GM19035 (cell line): ENCODE measurements around the gene LTBP1.

Source experiments
- ATAC-seq: cut with Tn5 transposase; IDR thresholded peaks from one replicate; pipeline ENCODE4 v1.9.1; 2021; ENCODE audit not compliant: unreplicated experiment

The LTBP1 gene

GRCh38 chr2:33291278-33292013, 344.7 kb downstream of the LTBP1 start:
- no peak for ATAC-seq

DNA sequence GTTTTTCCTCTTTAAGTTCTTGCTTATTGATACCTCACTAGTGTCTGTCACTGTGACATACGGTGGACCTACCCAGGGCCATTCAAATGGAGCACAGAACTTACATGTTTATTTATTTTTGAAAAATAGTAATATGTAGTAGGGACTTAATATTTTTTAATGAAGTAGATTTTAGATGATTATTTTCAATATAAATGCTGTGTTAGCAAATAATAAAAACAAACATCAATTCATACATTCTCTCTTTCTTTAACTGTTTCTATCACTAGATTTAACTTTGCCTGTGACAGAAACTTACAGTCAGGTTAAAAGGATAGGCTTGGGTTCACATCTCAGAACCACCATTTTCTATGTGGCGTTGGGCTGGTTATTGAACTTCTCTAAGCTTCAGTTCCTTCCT, 345.3 kb downstream of the LTBP1 start:
- no peak for ATAC-seq

DNA sequence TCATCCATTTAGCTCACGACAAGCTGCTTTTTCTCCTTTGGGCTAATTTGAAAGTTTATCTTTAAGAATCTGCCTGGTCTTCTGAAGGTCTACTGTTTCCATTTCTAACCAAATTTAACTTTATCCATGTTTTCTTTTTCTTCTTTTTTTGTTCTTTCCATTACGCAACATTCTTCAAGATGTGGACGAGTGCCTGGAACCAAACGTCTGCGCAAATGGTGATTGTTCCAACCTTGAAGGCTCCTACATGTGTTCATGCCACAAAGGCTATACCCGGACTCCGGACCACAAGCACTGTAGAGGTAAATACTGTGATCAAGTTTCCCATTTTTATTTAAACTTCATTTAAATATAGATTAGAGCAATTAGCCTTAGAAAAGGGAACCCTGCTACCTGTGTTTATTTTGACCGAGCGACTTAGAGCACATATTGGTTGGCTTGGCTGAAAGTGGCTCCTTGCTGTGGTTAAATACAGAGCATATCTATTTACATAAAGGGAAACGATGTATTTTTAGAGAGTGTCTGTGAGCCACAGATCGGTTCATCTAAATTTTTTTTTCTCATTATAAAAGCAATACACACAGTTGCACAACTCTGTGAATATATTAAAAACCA, 346.3 kb downstream of the LTBP1 start:
- no peak for ATAC-seq

DNA sequence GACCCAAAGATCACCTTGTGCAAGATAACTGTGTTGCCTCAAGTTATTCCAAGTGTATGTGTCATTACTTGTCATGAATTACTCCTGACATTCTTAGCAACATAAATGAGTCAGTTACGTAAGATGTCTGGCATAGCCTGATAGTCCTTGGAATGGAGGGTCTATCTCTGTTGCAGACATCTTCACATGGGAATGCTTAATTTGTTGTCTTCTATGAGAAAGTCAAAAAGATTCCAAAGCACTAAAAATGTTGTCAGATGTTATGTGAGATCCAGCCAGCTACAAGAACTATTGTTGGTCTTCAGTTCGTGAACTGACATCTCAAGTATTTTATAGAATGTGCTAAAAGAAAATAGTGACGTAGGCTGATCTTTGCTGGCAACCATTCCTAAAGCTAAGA, 351.5 kb downstream of the LTBP1 start:
- no peak for ATAC-seq

DNA sequence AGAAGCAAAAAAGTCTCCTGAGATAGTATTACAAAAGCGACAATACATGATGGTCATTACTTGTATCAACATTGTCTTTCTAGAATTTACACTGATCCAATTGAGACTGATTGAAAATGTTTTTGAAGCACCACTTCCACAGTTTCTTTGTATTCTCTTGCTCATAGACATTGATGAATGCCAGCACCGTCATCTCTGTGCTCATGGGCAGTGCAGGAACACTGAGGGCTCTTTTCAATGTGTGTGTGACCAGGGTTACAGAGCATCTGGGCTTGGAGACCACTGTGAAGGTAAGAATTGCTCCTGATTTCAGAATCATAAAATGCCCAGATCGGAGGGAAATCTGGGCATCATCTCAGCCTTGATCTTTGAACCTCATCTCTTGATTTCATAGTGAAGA, 354.6 kb downstream of the LTBP1 start:
- ATAC-seq, result no peak

DNA sequence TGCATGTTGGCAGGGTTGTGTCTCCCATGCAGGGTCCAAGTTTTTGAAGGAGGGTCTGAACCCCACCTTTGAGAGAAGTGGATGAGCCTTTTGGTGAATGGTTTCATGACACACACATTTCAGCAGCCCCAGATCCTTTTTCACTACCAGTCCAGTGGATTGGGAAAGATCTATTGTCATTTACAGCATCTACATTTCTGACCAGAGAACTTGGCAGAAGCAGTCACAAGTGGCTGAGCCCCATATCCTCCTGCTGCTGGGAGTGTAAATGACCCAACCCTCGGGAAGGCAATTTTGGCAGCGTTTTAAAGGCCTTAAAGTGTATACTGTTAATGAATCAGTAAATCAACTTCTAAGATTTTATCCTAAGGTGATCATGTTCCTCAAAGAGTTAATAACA, 355.6 kb downstream of the LTBP1 start:
- ATAC-seq, result no peak

DNA sequence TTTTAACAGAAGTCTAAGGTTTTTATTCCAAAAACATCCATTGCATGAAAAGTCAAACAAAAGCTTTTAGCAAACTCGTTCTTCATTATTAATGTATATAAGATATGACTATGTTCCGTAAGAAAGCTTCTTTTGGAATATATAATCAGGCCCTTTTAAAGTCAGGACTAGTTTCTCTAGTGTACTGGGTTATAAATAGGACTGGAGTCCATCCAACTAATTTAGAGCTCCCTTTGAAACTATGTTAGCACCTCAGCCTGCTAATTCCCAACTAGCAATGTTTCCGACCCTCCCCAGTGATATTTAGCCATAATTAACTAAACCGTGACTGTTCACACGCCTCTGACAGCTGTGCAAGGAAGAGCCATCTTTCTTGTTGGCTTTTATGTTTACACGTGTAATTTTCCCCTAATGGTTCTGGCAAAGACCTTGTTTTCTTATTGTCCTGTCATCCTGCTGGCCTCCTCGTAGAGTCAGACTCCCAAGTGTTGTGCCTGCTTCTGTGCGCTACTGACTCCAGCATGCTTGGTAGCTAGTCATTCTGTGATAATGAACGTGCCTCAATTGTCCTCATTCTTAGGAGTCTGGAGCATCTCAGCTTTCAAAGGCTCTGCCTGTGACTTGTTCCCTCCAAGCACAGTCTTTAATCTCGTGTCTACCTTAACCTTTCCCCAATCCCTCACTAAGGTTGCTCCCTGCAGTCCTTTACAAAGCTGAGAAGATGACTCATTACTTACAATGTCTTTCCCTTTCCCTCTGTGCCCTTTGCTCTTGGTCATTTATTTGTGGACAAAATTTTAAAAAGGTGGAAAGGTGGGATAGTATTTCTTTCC, 357.5 kb downstream of the LTBP1 start:
- no peak for ATAC-seq

DNA sequence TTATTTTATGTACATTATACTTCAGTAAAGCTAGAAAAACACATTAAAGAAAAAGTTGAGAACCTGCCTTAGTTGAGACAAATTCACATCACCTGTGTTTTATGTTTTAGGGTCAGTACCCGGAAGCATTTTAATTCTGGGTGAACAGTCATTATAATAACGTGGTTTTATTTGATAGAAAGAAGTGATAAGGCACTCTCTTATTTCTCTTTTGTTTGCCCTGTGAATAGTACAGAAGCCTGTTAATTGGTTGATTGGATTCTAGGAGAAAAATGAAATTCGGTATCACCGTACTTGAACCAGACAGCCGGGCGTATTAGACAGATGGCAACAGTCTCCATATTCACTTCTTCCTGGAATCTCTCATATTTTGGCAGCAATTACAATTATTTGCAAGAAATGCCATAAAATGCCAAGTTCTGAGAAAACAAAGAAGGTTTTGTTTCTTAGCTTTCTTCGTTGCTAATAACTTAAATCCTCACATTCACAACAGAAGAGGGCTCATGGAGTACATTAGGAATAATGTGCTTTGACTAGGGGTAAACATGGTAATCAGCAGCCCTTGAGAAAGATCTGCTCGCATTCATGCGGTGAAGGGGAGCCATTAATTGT, 361.0 kb downstream of the LTBP1 start:
- no peak for ATAC-seq

DNA sequence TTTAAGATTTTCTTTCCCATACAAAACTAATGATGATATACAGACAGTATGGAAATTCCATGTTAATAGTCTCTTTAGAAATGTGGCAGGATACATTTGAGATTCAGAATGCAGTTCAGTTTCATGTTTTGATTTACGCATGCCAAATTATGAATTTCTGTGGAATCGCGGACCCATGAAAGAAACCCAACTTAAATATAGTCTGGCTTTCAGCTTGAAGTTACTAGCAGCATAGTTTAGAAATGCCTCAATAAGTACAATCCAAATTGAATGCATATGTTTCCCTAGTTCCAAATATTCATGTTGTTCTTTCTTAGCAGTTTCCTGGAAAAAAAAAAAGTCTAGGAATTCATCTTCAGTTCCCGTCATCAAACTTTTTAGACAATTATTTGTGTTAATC, 365.6 kb downstream of the LTBP1 start:
- ATAC-seq, result no peak

- no peak for ATAC-seq
These were observed 366.3 kb downstream of the LTBP1 start for GRCh38 chr2:33313039-33313438.

DNA sequence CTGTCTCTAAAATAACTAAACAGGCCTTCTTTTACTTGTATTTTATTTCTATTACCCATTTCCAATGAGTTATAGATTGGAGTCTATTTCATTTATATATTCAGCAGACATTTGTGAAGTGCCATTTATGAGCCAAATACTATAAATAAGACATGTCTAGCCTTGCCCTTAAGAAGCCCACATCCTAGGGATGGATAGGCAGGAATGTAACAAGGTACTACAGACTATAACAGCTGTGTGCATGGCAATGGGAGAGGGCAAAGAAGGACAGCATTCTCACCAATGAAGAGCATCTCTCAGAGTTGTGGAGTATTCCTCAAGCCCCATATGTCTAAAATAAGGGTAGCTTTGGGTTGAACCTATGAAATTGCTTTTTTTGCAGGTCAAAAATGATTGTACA, 367.8 kb downstream of the LTBP1 start:
- ATAC-seq, result no peak

DNA sequence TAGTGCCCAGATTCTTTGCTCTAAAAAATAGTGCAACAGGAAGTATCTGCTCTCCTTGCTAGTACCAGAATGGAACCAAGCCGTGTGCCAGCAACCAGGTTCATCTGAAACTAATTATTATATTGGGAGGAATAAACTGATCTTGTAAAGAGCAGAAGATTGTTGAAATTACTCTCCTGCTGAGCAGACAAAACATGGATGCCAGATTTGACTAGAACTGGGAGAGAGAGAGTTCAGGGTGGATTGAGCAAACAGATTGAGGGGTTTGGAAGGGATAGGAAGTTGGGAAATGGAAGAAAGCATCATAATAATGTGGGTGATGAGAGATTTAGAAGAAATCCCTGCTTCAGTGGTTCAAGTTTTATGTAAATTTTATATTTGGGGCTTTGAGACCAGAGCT, 369.6 kb downstream of the LTBP1 start:
- ATAC-seq, result no peak

DNA sequence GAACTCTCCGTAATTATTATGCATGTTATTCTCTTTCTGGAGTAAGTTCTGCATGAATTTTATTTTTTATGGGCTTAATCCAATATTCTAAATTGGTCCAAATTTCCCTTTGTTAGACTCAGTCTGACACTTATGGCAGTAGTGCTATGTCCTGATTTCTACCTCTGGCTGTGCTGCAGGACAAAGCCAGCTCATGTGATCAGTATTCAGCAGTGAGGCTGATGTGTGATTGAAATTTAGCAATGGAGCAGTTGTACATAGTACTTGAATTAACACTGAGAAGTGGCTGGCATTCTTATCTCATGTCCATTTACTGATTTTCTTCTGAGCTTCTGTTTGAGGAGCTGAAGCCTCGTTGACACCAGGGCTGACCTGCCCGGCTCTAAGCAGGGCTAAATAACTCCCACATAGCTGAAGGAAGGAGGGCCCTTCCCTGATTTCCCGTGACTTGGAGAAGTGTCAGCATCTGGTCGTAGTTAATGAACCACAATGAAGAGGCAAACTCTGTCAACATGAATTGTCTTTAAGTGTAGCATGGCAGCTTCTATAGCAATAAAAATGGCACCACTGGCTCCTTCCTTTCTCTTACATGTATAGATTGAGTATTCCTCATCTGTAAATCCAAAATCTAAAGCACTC, 370.7 kb downstream of the LTBP1 start:
- no peak for ATAC-seq

GRCh38 chr2:33318456-33318855, 371.7 kb downstream of the LTBP1 start:
- no peak for ATAC-seq

DNA sequence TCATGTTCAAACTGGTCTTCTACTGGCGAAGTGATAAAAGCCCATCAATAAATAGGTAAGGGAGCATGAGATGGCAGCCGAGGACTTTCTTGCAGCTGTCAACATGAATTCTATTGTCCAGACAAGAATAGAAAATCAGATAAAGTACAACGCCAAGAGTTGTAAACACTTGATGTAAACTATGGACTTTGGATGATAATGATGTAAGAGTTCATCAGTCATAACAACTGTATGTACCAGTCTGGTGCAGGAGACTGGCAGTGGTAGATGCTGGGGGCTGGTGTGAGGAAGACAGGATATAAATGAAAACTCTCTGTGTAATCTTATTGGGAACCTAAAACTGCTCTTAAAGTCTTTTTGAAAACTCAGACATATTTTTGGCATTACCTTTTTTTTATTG, 373.8 kb downstream of the LTBP1 start:
- no peak for ATAC-seq

- peak; percentile 66 for ATAC-seq
These were observed 374.6 kb downstream of the LTBP1 start for GRCh38 chr2:33321236-33321771.

- ATAC-seq, result no peak
These were observed 375.2 kb downstream of the LTBP1 start for GRCh38 chr2:33321876-33322483.

DNA sequence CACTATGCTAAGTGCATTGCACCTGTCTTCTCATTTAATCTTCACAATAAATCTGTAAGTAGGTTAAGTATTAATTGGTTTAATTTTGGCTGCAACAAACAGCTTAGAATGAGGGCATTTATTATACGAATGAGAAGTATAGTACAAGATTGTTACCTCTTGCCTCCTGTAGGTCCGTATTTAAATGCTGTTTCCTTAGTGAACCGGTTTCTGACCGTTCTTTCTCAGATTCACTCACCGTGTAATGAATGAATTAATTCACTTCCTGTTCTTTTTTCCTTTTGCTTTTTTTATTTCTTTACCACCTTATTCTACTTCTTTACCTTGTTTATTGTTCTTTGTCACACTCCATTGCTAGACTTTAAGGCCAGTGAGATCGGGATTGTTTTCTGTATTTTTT, 375.9 kb downstream of the LTBP1 start:
- ATAC-seq, result no peak

DNA sequence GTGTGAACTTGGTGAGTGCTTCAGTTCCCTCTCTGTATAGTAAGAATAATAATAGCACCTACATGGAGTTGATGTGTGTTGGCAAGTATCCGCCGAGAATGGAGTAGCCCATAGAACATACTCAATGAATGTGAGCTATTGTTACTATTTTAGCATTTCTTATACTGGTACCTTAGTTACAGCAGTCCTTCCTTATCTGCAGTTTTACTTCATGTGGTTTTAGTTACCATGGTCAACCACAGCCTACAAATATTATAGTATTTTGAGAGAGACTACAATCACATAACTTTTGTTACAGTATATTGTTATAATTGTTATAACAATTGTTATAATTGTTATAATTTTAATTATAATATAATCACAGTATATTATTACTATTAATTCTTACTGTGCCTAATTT, 377.2 kb downstream of the LTBP1 start:
- no peak for ATAC-seq

DNA sequence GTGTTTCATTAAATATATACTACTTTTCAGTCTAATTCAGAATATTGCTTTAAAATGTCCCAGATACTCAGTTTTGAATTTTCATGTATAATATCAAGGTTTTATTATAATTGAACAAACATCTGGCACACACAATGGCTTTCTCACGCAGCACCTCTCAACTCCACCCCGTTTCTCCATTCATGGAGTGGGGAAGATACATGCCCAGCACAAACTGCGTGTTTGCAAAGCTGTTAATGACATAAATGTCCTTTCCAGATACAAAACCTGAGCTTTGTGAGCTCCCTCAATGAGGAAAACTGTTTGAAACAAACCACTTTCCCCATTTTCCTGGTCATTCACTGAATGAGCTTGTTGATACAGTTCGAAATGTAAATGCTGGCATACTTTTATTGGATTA, 379.3 kb downstream of the LTBP1 start:
- no peak for ATAC-seq
